NCI-H526 (cell line): ENCODE measurements around the gene LONP1.

Experiments
- DNase-seq, 2 experiments: peaks; one replicate each; lab custom pipeline; 2025; lab: John Stamatoyannopoulos, UW

The LONP1 gene

DNA sequence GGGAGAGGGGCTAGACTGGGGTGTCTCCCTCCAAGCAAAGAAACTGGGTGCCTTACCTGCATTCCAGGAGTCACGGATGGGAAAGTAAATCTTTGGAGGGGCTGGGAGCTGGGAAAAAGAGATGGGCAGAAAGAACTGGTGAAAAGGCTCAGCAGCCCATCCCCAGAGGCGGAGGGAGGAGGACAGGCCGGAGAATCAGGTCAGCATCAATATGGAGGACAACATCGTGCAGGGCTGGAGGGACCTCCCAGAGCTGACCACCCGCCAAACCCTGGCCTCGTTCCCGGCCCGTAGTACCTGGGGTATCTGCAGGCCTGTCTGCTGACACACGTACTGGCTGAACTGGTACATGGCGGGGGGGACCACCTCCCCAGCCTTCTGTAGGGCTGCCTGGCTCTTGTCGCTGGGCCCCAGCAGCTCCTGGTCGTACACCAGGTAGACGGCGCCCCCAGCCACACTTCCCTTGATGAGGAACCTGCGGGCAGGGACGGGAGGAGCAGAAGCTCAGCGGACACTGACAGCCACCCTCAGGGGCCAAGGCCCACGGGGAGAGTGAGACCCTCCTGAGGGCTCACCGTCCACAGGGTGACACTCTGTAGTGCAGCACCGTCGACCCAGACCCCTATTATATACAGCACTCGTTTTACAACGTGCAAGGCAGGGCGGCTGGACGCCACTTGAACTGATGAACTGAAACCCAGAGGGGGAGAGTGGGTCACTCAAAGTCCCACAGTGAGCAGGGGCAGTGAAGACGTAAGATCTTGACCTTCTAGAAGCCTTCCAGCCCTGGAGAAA lies 40.5 kb downstream of the LONP1 start:
- DNase-seq, result no peak

- DNase-seq, result no peak
These were observed 41.8 kb downstream of the LONP1 start for GRCh38 chr19:5678071-5678718.

DNA sequence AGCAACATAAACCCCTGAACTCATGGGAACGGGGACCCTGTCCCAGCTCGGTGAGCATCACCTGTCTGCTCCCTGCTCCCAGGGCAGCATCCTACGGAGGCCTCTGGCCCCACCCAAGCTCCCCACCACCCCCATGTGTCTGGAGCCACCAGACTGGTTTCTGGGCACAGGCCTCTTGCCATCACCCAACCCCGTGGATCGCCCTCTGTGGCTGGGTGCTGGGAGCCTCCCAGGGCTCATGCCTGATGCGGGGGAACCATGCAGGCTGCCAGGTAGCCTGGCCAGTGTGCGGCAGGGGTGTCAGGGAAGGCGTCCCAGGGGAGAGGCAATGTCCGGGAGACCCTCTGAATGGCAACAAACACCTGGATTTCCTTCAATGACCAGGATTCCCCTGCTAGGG lies 42.4 kb downstream of the LONP1 start:
- DNase-seq, result no peak

DNA sequence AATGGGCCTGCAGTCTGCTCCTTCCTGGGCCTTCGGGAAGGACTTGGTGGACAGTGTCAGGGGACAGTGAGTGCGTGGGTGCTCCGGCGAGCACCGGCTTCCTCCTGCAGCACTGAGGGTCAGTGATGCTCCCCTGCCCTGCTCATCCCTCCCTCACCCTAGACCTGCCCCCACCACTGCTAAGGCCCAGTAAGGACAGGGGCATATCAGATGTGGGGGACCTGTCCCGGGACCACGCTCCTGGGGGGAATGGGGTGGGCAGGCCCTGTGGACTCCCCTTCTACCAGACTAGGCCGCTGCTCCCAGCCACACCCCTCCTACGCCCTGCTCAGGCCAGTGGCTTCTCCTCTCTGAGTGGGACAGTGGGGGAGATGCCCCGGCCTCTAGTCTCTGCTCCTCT lies 42.8 kb downstream of the LONP1 start:
- DNase-seq, result no peak

DNA sequence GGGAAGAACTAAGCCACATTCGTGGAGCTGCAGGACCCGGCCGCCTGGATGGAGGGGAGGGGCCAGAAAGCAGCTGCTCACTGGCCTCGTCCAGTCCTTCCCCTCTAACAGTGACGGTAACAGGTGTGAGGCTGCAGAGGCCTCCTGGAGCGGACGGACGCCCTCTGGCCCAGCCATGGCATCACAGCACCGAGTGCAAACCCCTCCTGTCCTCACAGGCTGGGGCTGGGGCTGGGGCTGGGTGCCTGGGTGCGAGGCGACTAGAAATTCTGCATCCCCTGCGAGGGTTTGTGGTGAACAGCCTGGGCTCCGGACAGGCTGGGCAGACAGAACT lies 43.2 kb downstream of the LONP1 start:
- DNase-seq, result no peak

DNA sequence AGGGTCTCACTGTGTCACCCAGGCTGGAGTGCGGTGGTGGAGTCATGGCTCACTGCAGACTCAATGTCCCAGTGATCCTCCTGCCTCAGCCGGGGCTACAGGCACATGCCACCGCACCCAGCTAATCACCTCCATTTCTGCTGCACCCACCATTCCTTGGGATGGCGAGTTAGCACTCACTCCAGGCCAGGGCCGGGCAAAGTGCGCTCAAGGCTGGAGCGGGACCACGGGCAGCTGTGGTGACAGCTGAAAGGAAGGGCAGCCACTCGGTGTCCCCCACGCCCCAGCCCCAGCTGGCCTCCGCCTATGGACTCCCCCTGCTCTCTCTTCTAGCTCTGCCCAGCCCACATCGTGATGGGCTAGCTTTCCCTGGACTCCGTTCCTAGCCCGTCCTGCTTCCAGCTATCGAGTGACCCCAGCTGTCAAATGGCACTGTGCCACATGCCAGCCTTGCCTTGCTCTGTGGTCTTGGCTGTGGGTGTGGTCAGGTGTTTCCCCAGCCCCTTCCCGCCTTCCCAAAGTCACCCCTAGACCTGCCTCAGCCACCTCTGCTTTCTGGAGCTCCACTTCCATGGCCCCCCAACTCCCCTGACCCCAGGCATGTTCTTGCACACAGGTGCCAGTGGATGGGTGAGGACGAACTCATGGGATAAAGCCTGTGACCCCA lies 43.7 kb downstream of the LONP1 start:
- DNase-seq, result no peak

DNA sequence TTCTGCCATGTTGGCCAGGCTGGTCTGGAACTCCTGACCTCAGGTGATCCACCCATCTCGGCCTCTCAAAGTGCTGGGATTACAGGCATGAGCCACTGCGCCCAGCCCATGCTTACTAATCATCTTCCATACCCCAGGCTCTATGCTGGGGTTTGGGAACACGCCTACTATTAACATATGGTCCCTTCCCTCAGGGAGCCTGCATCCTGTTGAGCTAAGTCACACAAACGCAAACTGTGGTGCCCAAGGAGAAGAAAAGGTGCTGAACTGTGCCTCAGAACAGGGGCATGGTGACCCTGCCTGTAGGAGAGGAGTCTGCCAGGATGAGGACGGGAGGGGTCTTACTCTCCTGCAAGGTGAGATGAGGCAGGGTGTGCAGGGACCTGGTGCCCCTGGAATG lies 45.2 kb downstream of the LONP1 start:
- no peak for DNase-seq

- DNase-seq, result no peak
These were observed 46.2 kb downstream of the LONP1 start for GRCh38 chr19:5673752-5674151.

GRCh38 chr19:5672708-5673459 lies 47.1 kb downstream of the LONP1 start:
- DNase-seq, result no peak

- no peak for DNase-seq
These were observed 48.3 kb downstream of the LONP1 start for GRCh38 chr19:5671600-5671999.

DNA sequence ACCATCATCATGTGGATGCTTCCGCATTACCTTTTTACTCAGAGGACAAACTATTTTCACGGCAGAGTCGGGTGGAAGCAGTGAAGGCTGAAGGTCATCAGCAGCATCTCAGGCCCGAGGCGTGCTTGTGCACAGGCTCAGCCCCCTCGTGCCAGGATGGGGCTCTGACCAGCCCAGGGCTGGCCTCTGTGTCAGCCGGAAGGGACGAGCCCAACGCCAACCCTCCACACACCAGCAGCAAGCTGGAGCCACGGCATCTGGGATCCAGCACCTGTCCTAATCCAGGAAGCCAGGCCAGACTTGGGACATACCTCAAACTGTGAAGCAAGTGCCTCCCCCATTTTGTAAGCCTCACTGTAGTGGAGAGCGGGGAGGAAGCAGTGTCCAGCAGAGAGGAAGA lies 50.7 kb downstream of the LONP1 start:
- DNase-seq, result no peak

DNA sequence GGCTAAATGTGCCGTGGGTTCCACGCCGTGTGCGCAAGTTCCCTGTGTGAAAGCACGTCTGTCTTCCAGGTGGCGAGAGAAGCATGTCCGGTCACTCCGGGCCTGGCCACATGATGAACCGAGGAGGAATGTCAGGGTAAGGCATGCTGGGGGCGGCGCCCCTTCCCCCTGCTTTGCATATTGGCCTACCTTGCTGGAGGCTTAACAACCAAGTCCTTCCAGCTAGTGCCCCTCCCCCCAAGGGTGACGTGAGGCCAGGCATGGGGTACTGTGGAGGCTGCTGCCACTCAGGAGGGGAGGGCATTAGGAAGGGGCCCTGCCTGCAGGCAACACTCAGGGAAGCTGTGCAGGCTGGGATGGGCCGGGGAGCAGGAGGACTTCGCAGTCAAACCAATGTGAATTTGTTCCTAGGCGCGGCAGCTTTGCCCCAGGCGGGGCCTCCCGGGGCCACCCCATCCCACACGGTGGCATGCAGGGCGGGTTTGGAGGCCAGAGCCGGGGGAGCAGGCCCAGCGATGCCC lies 52.1 kb downstream of the LONP1 start:
- peak; percentile 39 to 90 for DNase-seq

GRCh38 chr19:5666921-5667610 lies 52.9 kb downstream of the LONP1 start:
- no peak for DNase-seq

- peak in 1 of 2 experiments; percentile 8 for DNase-seq
These were observed 54.0 kb downstream of the LONP1 start for GRCh38 chr19:5665781-5666513.

GRCh38 chr19:5664515-5664914 lies 55.4 kb downstream of the LONP1 start:
- no peak for DNase-seq

GRCh38 chr19:5663904-5664303 lies 56.0 kb downstream of the LONP1 start:
- DNase-seq, result no peak

- no peak for DNase-seq
These were observed 58.5 kb downstream of the LONP1 start for GRCh38 chr19:5661483-5661882.

GRCh38 chr19:5655412-5655811 lies 64.5 kb downstream of the LONP1 start:
- no peak for DNase-seq

DNA sequence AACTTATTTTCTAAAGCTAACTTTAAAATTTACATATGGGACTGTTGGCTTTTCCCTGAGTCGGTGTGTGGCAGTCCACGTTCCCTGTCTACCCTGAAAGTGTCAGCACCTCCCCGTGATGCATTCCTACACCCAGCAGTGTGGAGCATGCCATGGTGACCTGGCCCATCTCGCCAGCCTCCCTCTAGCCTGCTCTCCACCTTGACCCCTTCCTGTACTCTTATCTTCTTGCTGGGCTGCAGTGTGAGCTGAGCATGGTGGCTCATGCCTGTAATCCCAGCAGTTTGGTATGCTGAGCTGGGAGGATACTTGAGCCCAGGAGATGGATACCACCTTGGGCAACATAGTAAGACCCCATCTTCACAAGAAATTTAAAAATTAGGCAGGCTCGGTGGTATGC lies 65.0 kb downstream of the LONP1 start:
- no peak for DNase-seq

DNA sequence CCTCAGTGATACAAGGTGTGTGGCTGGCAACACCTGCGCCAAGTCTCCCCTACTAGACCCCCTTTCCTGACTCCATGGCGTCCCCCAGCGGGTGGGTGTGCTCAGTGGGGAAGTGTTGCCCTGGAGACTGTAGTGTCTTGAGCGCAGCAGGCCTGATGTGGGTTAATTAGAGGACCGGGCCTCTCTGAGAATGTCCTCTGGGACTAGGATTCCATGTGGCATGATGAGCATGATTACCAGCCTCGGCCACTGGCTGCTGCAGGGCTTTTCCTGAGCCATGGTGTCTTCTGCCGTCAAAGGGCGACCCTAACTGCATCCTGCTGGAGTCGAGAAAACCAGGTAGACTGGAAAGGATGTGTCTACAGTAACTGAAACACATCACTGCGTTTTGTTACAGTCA lies 67.7 kb downstream of the LONP1 start:
- no peak for DNase-seq

GRCh38 chr19:5651361-5651760 lies 68.6 kb downstream of the LONP1 start:
- DNase-seq, result no peak
